Measurements from ENCODE around the gene NRIP2. TPM values are rescaled to one million over a fixed set of nuclear protein-coding genes. Genes with fewer than 3 reads are reported as not detected.

The NRIP2 gene
- polyA plus RNA-seq, 1 donor from 2014 or later, result not detected

DNA sequence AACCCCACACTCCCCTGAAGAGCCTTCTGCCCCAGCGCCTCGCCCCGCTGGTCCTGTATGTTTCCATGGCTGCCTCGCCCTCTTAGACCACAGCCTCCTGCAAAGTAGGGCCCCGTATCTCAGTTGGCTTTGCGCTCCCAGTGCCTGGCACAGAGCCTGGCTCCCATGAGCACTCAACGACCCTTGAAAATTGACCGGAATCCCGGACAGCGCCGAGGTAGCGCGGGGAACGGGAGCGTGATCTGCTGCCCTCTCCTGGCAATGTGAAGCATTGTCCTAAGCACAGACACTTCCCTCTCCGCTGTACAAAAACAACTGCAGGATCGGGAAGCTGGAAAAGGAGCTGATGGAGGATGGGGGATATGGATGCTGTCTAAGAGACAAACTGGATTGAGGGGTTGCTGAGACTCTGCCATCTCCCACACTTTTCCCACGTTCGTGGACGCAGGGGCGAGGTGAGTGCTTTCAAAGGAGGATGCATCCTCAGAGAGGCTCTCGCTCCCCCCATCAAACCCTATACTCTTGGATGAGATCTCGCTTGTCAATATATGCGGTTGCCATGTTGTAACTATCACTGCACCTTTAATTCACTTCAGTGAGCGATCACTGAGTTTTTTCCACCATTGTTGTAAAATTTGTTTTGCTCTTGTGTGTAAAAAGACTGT lies 50.8 kb downstream of the NRIP2 start:
- peak; percentile 81 for TF ChIP-seq SMC3 (conservative IDR thresholded peaks at IDR 0.05; ENCODE audit: poor library complexity)
- no peak for TF ChIP-seq MXI1 (conservative IDR thresholded peaks at IDR 0.05; ENCODE audit: poor library complexity, severe bottlenecking)
- TF ChIP-seq, protein P1, sequence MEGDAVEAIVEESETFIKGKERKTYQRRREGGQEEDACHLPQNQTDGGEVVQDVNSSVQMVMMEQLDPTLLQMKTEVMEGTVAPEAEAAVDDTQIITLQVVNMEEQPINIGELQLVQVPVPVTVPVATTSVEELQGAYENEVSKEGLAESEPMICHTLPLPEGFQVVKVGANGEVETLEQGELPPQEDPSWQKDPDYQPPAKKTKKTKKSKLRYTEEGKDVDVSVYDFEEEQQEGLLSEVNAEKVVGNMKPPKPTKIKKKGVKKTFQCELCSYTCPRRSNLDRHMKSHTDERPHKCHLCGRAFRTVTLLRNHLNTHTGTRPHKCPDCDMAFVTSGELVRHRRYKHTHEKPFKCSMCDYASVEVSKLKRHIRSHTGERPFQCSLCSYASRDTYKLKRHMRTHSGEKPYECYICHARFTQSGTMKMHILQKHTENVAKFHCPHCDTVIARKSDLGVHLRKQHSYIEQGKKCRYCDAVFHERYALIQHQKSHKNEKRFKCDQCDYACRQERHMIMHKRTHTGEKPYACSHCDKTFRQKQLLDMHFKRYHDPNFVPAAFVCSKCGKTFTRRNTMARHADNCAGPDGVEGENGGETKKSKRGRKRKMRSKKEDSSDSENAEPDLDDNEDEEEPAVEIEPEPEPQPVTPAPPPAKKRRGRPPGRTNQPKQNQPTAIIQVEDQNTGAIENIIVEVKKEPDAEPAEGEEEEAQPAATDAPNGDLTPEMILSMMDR (IDR thresholded peaks at IDR 0.05; ENCODE audit: poor library complexity, severe bottlenecking), result peak; percentile 90
- TF ChIP-seq RAD21 (conservative IDR thresholded peaks at IDR 0.05), result peak; percentile 78
- TF ChIP-seq, protein P2, sequence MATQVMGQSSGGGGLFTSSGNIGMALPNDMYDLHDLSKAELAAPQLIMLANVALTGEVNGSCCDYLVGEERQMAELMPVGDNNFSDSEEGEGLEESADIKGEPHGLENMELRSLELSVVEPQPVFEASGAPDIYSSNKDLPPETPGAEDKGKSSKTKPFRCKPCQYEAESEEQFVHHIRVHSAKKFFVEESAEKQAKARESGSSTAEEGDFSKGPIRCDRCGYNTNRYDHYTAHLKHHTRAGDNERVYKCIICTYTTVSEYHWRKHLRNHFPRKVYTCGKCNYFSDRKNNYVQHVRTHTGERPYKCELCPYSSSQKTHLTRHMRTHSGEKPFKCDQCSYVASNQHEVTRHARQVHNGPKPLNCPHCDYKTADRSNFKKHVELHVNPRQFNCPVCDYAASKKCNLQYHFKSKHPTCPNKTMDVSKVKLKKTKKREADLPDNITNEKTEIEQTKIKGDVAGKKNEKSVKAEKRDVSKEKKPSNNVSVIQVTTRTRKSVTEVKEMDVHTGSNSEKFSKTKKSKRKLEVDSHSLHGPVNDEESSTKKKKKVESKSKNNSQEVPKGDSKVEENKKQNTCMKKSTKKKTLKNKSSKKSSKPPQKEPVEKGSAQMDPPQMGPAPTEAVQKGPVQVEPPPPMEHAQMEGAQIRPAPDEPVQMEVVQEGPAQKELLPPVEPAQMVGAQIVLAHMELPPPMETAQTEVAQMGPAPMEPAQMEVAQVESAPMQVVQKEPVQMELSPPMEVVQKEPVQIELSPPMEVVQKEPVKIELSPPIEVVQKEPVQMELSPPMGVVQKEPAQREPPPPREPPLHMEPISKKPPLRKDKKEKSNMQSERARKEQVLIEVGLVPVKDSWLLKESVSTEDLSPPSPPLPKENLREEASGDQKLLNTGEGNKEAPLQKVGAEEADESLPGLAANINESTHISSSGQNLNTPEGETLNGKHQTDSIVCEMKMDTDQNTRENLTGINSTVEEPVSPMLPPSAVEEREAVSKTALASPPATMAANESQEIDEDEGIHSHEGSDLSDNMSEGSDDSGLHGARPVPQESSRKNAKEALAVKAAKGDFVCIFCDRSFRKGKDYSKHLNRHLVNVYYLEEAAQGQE (IDR thresholded peaks at IDR 0.05; ENCODE audit: borderline replicate concordance), result no peak

DNA sequence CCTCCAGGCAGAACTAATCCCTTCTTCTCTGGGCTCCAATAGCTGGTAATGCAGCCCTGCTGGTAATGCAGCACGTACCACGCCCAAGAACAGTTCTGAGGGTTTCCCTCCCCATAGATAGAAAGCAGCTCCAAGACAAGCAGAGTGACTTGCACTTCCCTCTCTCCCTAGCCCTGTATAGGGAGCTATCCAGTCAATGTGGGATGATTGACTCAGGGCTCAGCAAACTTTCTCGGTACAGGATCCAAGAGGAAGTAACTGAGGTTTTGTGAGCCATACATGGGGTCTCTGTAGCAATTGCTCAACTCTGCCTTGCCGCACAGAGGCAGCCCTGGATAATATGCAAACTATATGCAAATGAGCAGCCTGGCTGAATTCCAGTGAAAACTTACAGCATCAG lies 55.6 kb downstream of the NRIP2 start:
- Histone ChIP-seq H3F3A (ENCODE audit: insufficient read depth, low read length, poor library complexity, severe bottlenecking) (no peaks in the 10 kb centered on the region), H3K9me3 (ENCODE audit: low read length) (no peaks in the 10 kb centered on the region), H3K36me3 (ENCODE audit: insufficient read depth, low read length) (no peaks in the 10 kb centered on the region), H3K79me2 (replicated peaks; ENCODE audit: insufficient read depth, low read length) (no peaks in the 10 kb centered on the region), H2AFZ (ENCODE audit: low read depth, low read length) (no peak overlapping the region), H3K4me3 (ENCODE audit: low read length) (no peak overlapping the region), H3K27me3 (ENCODE audit: insufficient read depth, low read depth, low read length) (no peaks in the 10 kb centered on the region), H4K20me1 (ENCODE audit: insufficient read depth) (no peaks in the 10 kb centered on the region), H3K4me2 (ENCODE audit: low read length) (no peak overlapping the region), H3K9ac (ENCODE audit: low read length) (no peak overlapping the region), H3K27ac (ENCODE audit: low read length) (no peak overlapping the region), H3K9me2 (ENCODE audit: insufficient read depth, low read length) (no peaks in the 10 kb centered on the region)
- no peak for TF ChIP-seq EP300 (conservative IDR thresholded peaks at IDR 0.05; ENCODE audit: poor library complexity, severe bottlenecking)
- TF ChIP-seq TAF1 (IDR thresholded peaks at IDR 0.05; ENCODE audit: low read depth), result no peak
- no peak for TF ChIP-seq POLR2AphosphoS5 (IDR thresholded peaks at IDR 0.05)
- TF ChIP-seq, protein P1 (IDR thresholded peaks at IDR 0.05; ENCODE audit: poor library complexity, severe bottlenecking), result no peak
- TF ChIP-seq RAD21 (conservative IDR thresholded peaks at IDR 0.05), result no peak
- TF ChIP-seq MXI1 (conservative IDR thresholded peaks at IDR 0.05; ENCODE audit: poor library complexity, severe bottlenecking), result no peak
- no peak for TF ChIP-seq SMC3 (conservative IDR thresholded peaks at IDR 0.05; ENCODE audit: poor library complexity)
- no peak for TF ChIP-seq EZH2 (IDR thresholded peaks at IDR 0.05; ENCODE audit: borderline replicate concordance, insufficient read depth, low read length, poor library complexity, severe bottlenecking)
- TF ChIP-seq, protein P2 (IDR thresholded peaks at IDR 0.05; ENCODE audit: borderline replicate concordance), result no peak

More for the DNA sequence above, 50.8 kb downstream of the NRIP2 start:
- Histone ChIP-seq H4K20me1 (ENCODE audit: insufficient read depth) (no peaks in the 10 kb centered on the region), H3K27ac (ENCODE audit: low read length) (no peak overlapping the region), H3K9me2 (ENCODE audit: insufficient read depth, low read length) (no peaks in the 10 kb centered on the region), H3K27me3 (ENCODE audit: insufficient read depth, low read depth, low read length) (no peaks in the 10 kb centered on the region), H3F3A (ENCODE audit: insufficient read depth, low read length, poor library complexity, severe bottlenecking) (no peaks in the 10 kb centered on the region), H3K4me3 (ENCODE audit: low read length) (peak overlapping the region; percentile 55), H3K79me2 (replicated peaks; ENCODE audit: insufficient read depth, low read length) (no peaks in the 10 kb centered on the region), H3K4me2 (ENCODE audit: low read length) (no peak overlapping the region), H3K9ac (ENCODE audit: low read length) (peak overlapping the region; percentile 18), H3K36me3 (ENCODE audit: insufficient read depth, low read length) (no peaks in the 10 kb centered on the region), H3K9me3 (ENCODE audit: low read length) (no peaks in the 10 kb centered on the region), H2AFZ (ENCODE audit: low read depth, low read length) (no peak overlapping the region)
